ENCODE measurements around the gene ABR. TPM values are rescaled to one million over a fixed set of nuclear protein-coding genes. Genes with fewer than 3 reads are reported as not detected.

Gene ABR
- total and polyA plus RNA-seq, 4 experiments from 2014 or later: 7.2 to 157 (median 86.1) TPM

GRCh38 chr17:1012823-1013728 is 166.7 kb downstream of the ABR start:
- Histone ChIP-seq H3K4me3 (ENCODE audit: low read length in 2 of 2) (no peak overlapping the region), H3K27me3 (ENCODE audit: insufficient read depth, low read length) (no peaks in the 10 kb centered on the region), H3K36me3 (ENCODE audit: insufficient read depth, low read length) (peaks cover 17% of the 10 kb centered on the region), H3K4me1 (ENCODE audit: insufficient read depth, low read length) (no peaks in the 10 kb centered on the region), H3K27ac (ENCODE audit: low read depth, low read length) (no peak overlapping the region), H3K9me3 (ENCODE audit: control insufficient read depth in 1 of 2, low read length in 2 of 2) (no peaks in the 10 kb centered on the region)
- H3K27ac Mint-ChIP-seq: peak overlapping the region in 1 of 7 donors; percentile 52
- H3K9me3 Mint-ChIP-seq: no peaks in the 10 kb centered on the region
- no peaks in the 10 kb centered on the region for H3K27me3 Mint-ChIP-seq
- CTCF ChIA-PET (ENCODE audit: partially characterized antibody): no interaction called here
- no peak overlapping the region for H3K4me3 Mint-ChIP-seq
- intact Hi-C loops (cut with micrococcal nuclease): no loop called here
- no peak for DNase-seq
- peaks cover 0 to 3% (median 0%) of the 10 kb centered on the region in 4 donors for H3K4me1 Mint-ChIP-seq
- POLR2A ChIA-PET (ENCODE audit: partially characterized antibody): no interaction called here
- H3K36me3 Mint-ChIP-seq: peaks cover 3 to 26% of the 10 kb centered on the region in 2 donors

- Mint-ChIP-seq H3K36me3 (peaks cover 3 to 30% of the 10 kb centered on the region in 2 donors), H3K27me3 (no peaks in the 10 kb centered on the region), H3K4me1 (peaks cover 0 to 3% (median 0%) of the 10 kb centered on the region in 4 donors), H3K27ac (peak overlapping the region in 1 of 7 donors; percentile 42), H3K4me3 (no peak overlapping the region), H3K9me3 (no peaks in the 10 kb centered on the region)
- Histone ChIP-seq H3K27ac (ENCODE audit: low read depth, low read length) (no peak overlapping the region), H3K36me3 (ENCODE audit: insufficient read depth, low read length) (peaks cover 20% of the 10 kb centered on the region), H3K27me3 (ENCODE audit: insufficient read depth, low read length) (no peaks in the 10 kb centered on the region), H3K4me3 (ENCODE audit: low read length in 2 of 2) (no peak overlapping the region), H3K4me1 (ENCODE audit: insufficient read depth, low read length) (no peaks in the 10 kb centered on the region), H3K9me3 (ENCODE audit: control insufficient read depth in 1 of 2, low read length in 2 of 2) (no peaks in the 10 kb centered on the region)
- CTCF ChIA-PET (ENCODE audit: partially characterized antibody): no interaction called here
- POLR2A ChIA-PET (ENCODE audit: partially characterized antibody): no interaction called here
- intact Hi-C loops (cut with micrococcal nuclease): no loop called here
- DNase-seq: no peak
Measured at GRCh38 chr17:1011760-1012735, 167.7 kb downstream of the ABR start.

GRCh38 chr17:1011138-1011537 is 168.6 kb downstream of the ABR start:
- Histone ChIP-seq H3K4me1 (ENCODE audit: insufficient read depth, low read length) (no peaks in the 10 kb centered on the region), H3K36me3 (ENCODE audit: insufficient read depth, low read length) (peaks cover 23% of the 10 kb centered on the region), H3K27ac (ENCODE audit: low read depth, low read length) (no peak overlapping the region), H3K27me3 (ENCODE audit: insufficient read depth, low read length) (no peaks in the 10 kb centered on the region), H3K4me3 (ENCODE audit: low read length in 2 of 2) (no peak overlapping the region), H3K9me3 (ENCODE audit: control insufficient read depth in 1 of 2, low read length in 2 of 2) (no peaks in the 10 kb centered on the region)
- CTCF ChIA-PET (ENCODE audit: partially characterized antibody): no interaction called here
- DNase-seq: no peak
- POLR2A ChIA-PET (ENCODE audit: partially characterized antibody): no interaction called here
- H3K4me3 Mint-ChIP-seq: no peak overlapping the region
- H3K36me3 Mint-ChIP-seq: peaks cover 3 to 30% of the 10 kb centered on the region in 2 donors
- peaks cover 0 to 3% (median 0%) of the 10 kb centered on the region in 4 donors for H3K4me1 Mint-ChIP-seq
- no peaks in the 10 kb centered on the region for H3K27me3 Mint-ChIP-seq
- H3K27ac Mint-ChIP-seq: no peak overlapping the region
- H3K9me3 Mint-ChIP-seq: no peaks in the 10 kb centered on the region
- intact Hi-C loops (cut with micrococcal nuclease): no loop called here

GRCh38 chr17:1010586-1010985 is 169.2 kb downstream of the ABR start:
- no peak overlapping the region for H3K4me3 ChIP-seq (ENCODE audit: low read length in 2 of 2)
- no peaks in the 10 kb centered on the region for H3K9me3 ChIP-seq (ENCODE audit: control insufficient read depth in 1 of 2, low read length in 2 of 2)
- H3K36me3 ChIP-seq (ENCODE audit: insufficient read depth, low read length): peaks cover 28% of the 10 kb centered on the region
- no peak for DNase-seq
- H3K27me3 Mint-ChIP-seq: no peaks in the 10 kb centered on the region
- ChIA-PET CTCF (ENCODE audit: partially characterized antibody) (no interaction called here), POLR2A (ENCODE audit: partially characterized antibody) (no interaction called here)
- no peak overlapping the region for H3K27ac ChIP-seq (ENCODE audit: low read depth, low read length)
- H3K27ac Mint-ChIP-seq: no peak overlapping the region
- intact Hi-C loops (cut with micrococcal nuclease): no loop called here
- H3K36me3 Mint-ChIP-seq: peaks cover 0 to 32% of the 10 kb centered on the region in 2 donors
- H3K9me3 Mint-ChIP-seq: peaks cover 0 to under 1% (median 0%) of the 10 kb centered on the region in 8 donors
- H3K4me1 Mint-ChIP-seq: no peaks in the 10 kb centered on the region
- H3K27me3 ChIP-seq (ENCODE audit: insufficient read depth, low read length): no peaks in the 10 kb centered on the region
- no peaks in the 10 kb centered on the region for H3K4me1 ChIP-seq (ENCODE audit: insufficient read depth, low read length)
- H3K4me3 Mint-ChIP-seq: no peak overlapping the region

GRCh38 chr17:1010086-1010450 is 169.7 kb downstream of the ABR start:
- no peak overlapping the region for H3K4me3 ChIP-seq (ENCODE audit: low read length in 2 of 2)
- intact Hi-C loops (cut with micrococcal nuclease): no loop called here
- ChIA-PET CTCF (ENCODE audit: partially characterized antibody) (no interaction called here), POLR2A (ENCODE audit: partially characterized antibody) (no interaction called here)
- no peak for DNase-seq
- no peaks in the 10 kb centered on the region for H3K4me1 ChIP-seq (ENCODE audit: insufficient read depth, low read length)
- H3K36me3 ChIP-seq (ENCODE audit: insufficient read depth, low read length): peaks cover 32% of the 10 kb centered on the region
- no peak overlapping the region for H3K4me3 Mint-ChIP-seq
- no peaks in the 10 kb centered on the region for H3K4me1 Mint-ChIP-seq
- peaks cover 2 to 37% of the 10 kb centered on the region in 2 donors for H3K36me3 Mint-ChIP-seq
- H3K27ac Mint-ChIP-seq: no peak overlapping the region
- H3K9me3 ChIP-seq (ENCODE audit: control insufficient read depth in 1 of 2, low read length in 2 of 2): no peaks in the 10 kb centered on the region
- H3K27me3 Mint-ChIP-seq: no peaks in the 10 kb centered on the region
- H3K27ac ChIP-seq (ENCODE audit: low read depth, low read length): no peak overlapping the region
- H3K9me3 Mint-ChIP-seq: peaks cover 0 to 1% (median 0%) of the 10 kb centered on the region in 8 donors
- H3K27me3 ChIP-seq (ENCODE audit: insufficient read depth, low read length): no peaks in the 10 kb centered on the region

GRCh38 chr17:1009229-1010085 is 170.3 kb downstream of the ABR start:
- no peak overlapping the region for H3K4me3 Mint-ChIP-seq
- H3K27me3 Mint-ChIP-seq: no peaks in the 10 kb centered on the region
- peaks cover 3 to 40% of the 10 kb centered on the region in 2 donors for H3K36me3 Mint-ChIP-seq
- intact Hi-C loops (cut with micrococcal nuclease): no loop called here
- Histone ChIP-seq H3K27ac (ENCODE audit: low read depth, low read length) (no peak overlapping the region), H3K4me3 (ENCODE audit: low read length in 2 of 2) (no peak overlapping the region), H3K4me1 (ENCODE audit: insufficient read depth, low read length) (no peaks in the 10 kb centered on the region), H3K27me3 (ENCODE audit: insufficient read depth, low read length) (no peaks in the 10 kb centered on the region), H3K9me3 (ENCODE audit: control insufficient read depth in 1 of 2, low read length in 2 of 2) (no peaks in the 10 kb centered on the region), H3K36me3 (ENCODE audit: insufficient read depth, low read length) (peaks cover 38% of the 10 kb centered on the region)
- DNase-seq: no peak
- peaks cover 0 to 1% (median 0%) of the 10 kb centered on the region in 8 donors for H3K9me3 Mint-ChIP-seq
- peak overlapping the region in 1 of 7 donors; percentile 48 for H3K27ac Mint-ChIP-seq
- ChIA-PET CTCF (ENCODE audit: partially characterized antibody) (no interaction called here), POLR2A (ENCODE audit: partially characterized antibody) (no interaction called here)
- no peaks in the 10 kb centered on the region for H3K4me1 Mint-ChIP-seq
